ENCODE results near the gene RPL37. TPM values are rescaled to one million over a fixed set of nuclear protein-coding genes. Genes with fewer than 3 reads are reported as not detected.

RPL37 gene
- total RNA-seq, 1 donor from 2014 or later: 1,223 TPM

DNA sequence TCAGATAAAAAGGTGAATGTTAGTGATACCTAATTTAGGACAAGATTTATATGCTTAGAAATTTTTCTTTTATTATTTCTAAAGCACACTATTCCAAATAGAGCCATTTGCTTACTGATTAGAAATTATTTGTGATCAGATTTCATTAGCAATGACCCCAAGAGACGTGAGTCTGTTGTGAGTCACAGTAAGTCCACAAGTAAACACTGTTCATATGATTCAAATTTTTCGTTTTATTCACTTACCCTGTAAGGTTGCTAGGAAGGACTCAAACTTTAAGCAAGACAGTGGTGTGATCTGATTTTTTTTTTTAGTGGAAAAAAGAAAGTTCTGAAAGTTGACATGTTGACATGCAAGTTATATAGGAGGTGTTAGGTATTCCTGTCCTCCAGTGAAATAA lies 7.3 kb upstream of the RPL37 start:
- no peak overlapping the region for H3K27ac Mint-ChIP-seq (ENCODE audit: unreplicated experiment)
- H3K27me3 Mint-ChIP-seq (ENCODE audit: unreplicated experiment): peaks cover 46% of the 10 kb centered on the region
- no peak overlapping the region for H3K4me3 Mint-ChIP-seq (ENCODE audit: unreplicated experiment)
- peaks cover 8% of the 10 kb centered on the region for H3K4me1 Mint-ChIP-seq (ENCODE audit: unreplicated experiment)
- TF ChIP-seq, protein P1, sequence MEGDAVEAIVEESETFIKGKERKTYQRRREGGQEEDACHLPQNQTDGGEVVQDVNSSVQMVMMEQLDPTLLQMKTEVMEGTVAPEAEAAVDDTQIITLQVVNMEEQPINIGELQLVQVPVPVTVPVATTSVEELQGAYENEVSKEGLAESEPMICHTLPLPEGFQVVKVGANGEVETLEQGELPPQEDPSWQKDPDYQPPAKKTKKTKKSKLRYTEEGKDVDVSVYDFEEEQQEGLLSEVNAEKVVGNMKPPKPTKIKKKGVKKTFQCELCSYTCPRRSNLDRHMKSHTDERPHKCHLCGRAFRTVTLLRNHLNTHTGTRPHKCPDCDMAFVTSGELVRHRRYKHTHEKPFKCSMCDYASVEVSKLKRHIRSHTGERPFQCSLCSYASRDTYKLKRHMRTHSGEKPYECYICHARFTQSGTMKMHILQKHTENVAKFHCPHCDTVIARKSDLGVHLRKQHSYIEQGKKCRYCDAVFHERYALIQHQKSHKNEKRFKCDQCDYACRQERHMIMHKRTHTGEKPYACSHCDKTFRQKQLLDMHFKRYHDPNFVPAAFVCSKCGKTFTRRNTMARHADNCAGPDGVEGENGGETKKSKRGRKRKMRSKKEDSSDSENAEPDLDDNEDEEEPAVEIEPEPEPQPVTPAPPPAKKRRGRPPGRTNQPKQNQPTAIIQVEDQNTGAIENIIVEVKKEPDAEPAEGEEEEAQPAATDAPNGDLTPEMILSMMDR (IDR thresholded peaks at IDR 0.05): no peak
- no peaks in the 10 kb centered on the region for H3K36me3 Mint-ChIP-seq (ENCODE audit: unreplicated experiment)
- H3K9me3 Mint-ChIP-seq (ENCODE audit: unreplicated experiment): no peaks in the 10 kb centered on the region
- DNase-seq (ENCODE audit: extremely low spot score, unreplicated experiment): no peak

DNA sequence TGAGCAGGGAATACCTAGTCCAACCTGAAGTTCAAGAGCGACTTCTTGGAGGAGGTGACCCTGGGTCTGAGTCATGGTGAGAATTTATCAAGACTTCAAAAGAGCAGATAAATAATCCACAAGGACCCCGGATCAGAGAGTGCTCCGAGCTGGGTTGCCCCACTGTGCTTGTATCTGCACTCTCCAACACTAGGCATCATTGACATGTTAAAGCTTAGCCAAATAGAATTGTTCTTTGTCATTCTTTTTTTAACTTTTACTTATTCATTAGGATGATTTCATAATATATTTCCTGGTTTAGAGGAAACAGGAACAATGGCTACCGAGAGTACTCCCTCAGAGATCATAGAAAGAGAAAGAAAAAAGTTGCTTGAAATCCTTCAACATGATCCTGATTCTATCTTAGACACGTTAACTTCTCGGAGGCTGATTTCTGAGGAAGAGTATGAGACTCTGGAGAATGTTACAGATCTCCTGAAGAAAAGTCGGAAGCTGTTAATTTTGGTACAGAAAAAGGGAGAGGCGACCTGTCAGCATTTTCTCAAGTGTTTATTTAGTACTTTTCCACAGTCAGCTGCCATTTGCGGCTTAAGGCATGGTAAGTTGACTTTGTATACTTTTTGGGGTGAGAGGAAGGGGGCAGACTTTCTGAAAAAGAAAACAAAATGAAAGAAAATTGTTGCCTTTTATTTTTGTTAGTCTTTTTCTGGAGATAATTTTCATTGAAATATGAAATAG lies 6.2 kb upstream of the RPL37 start, which contains the start of gene CARD6:
Gene CARD6, plus strand, starts transcription at position 300 of the 738 bp plus-strand sequence. Its CDS starts 16 bp downstream, at position 316.
- Mint-ChIP-seq H3K4me1 (ENCODE audit: unreplicated experiment) (peaks cover 9% of the 10 kb centered on the region), H3K36me3 (ENCODE audit: unreplicated experiment) (no peaks in the 10 kb centered on the region), H3K27me3 (ENCODE audit: unreplicated experiment) (peaks cover 36% of the 10 kb centered on the region), H3K4me3 (ENCODE audit: unreplicated experiment) (peak within 1 kb of the TSS; percentile 42), H3K9me3 (ENCODE audit: unreplicated experiment) (no peaks in the 10 kb centered on the region), H3K27ac (ENCODE audit: unreplicated experiment) (peak within 1 kb of the TSS; percentile 54)
- TF ChIP-seq, protein P1 (IDR thresholded peaks at IDR 0.05): no peak
- no peak for DNase-seq (ENCODE audit: extremely low spot score, unreplicated experiment)

DNA sequence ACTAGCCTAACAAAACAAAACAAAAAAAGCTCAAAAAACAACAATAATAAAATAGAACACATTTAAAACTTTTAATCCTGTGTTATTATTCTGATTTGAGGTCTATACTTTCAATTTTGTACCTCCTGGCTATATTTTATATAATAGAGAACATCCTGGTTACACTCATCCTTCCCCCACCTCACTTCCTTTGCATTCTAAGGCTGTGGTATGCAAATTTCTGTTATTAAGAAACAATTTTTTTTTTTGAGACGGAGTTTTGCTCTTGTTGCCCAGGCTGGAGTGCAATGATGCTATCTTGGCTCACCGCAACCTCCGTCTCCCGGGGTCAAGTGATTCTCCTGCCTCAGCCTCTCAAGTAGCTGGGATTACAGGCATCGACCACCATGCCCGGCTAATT lies 3.1 kb upstream of the RPL37 start:
- DNase-seq (ENCODE audit: extremely low spot score, unreplicated experiment): no peak
- Mint-ChIP-seq H3K4me3 (ENCODE audit: unreplicated experiment) (no peak overlapping the region), H3K9me3 (ENCODE audit: unreplicated experiment) (no peaks in the 10 kb centered on the region), H3K27ac (ENCODE audit: unreplicated experiment) (no peak overlapping the region), H3K36me3 (ENCODE audit: unreplicated experiment) (peaks cover 12% of the 10 kb centered on the region), H3K4me1 (ENCODE audit: unreplicated experiment) (peaks cover 32% of the 10 kb centered on the region), H3K27me3 (ENCODE audit: unreplicated experiment) (peaks cover 22% of the 10 kb centered on the region)
- TF ChIP-seq, protein P1 (IDR thresholded peaks at IDR 0.05): no peak

DNA sequence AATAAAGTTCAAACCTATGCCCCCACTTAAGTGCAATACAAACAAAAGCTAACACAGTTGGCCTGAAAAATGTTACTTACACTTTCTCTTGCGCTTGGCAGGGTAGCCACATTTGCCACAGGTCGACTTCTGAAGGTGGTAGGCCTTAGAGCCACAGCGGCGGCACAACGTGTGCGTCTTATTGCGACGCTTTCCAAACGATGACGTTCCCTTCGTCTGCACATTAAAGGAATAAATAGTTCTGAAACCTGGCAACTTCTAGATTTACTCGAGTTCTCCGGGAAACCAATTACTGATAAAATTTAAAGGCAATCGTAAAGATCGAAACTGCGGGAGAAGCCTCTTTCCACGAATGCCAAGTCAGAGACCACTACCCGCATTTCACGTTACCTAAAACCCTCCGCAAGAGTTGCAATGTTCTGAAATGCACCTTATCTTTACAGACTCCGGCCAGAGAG lies 602 bp downstream of the RPL37 start:
- TF ChIP-seq, protein P1 (IDR thresholded peaks at IDR 0.05): no peak
- H3K36me3 Mint-ChIP-seq (ENCODE audit: unreplicated experiment): peaks cover 35% of the 10 kb centered on the region
- H3K27me3 Mint-ChIP-seq (ENCODE audit: unreplicated experiment): peaks cover 2% of the 10 kb centered on the region
- DNase-seq (ENCODE audit: extremely low spot score, unreplicated experiment): no peak
- H3K9me3 Mint-ChIP-seq (ENCODE audit: unreplicated experiment): no peaks in the 10 kb centered on the region
- H3K4me3 Mint-ChIP-seq (ENCODE audit: unreplicated experiment): peak overlapping the region; percentile 98
- peaks cover 37% of the 10 kb centered on the region for H3K4me1 Mint-ChIP-seq (ENCODE audit: unreplicated experiment)
- H3K27ac Mint-ChIP-seq (ENCODE audit: unreplicated experiment): peak overlapping the region; percentile 98

DNA sequence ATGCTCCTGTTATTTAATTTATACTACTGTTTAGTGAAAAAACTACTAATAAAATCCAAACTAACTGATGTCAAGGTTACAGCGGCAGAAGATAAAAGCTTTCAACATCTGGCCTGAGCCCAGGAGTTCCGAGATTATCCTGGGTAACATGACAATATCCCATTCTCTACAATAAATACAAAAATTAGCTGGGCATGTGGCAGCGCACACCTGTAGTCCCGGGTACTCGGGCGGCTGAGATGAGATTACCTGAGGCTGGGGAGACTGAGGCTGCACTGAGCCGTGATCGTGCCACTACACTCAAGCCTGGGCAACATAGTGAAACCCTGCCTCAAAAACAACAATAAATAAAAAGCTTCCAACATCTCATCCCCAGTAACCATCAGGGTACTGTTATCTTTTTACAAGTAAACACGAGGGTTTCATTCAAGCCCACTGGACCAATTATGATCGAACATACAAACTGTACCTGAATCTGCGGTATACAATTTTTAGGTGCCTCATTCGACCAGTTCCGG lies 1.3 kb downstream of the RPL37 start:
- no peak for DNase-seq (ENCODE audit: extremely low spot score, unreplicated experiment)
- Mint-ChIP-seq H3K27ac (ENCODE audit: unreplicated experiment) (peak overlapping the region; percentile 98), H3K9me3 (ENCODE audit: unreplicated experiment) (no peaks in the 10 kb centered on the region), H3K27me3 (ENCODE audit: unreplicated experiment) (no peaks in the 10 kb centered on the region), H3K4me3 (ENCODE audit: unreplicated experiment) (peak overlapping the region; percentile 98), H3K36me3 (ENCODE audit: unreplicated experiment) (peaks cover 41% of the 10 kb centered on the region), H3K4me1 (ENCODE audit: unreplicated experiment) (peaks cover 40% of the 10 kb centered on the region)
- TF ChIP-seq, protein P1 (IDR thresholded peaks at IDR 0.05): no peak

All from osteocyte (in vitro differentiated cells).